HepG2 (cell line): ENCODE results near the gene GATD1. TPM values are rescaled to one million over a fixed set of nuclear protein-coding genes. Genes with fewer than 3 reads are reported as not detected.
A peak's percentile ranks its signal among the peaks of the same experiment; 100 is the strongest.

Experiments
- AGO2 ChIP-seq: fragments of 200-400 bp; formaldehyde crosslinking; optimal IDR thresholded peaks from 2 replicates; pipeline ENCODE3; 2017; ENCODE audit warnings: mild to moderate bottlenecking, low read depth, low read length, moderate library complexity
- CAMTA2 ChIP-seq: sonication (generic); formaldehyde crosslinking; IDR thresholded peaks from 2 replicates; pipeline ENCODE4 v1.4.0; 2020; ENCODE audit warnings: mild to moderate bottlenecking, missing genetic modification reagents, borderline replicate concordance
- HOXA5 ChIP-seq: sonication (generic); formaldehyde crosslinking; IDR thresholded peaks from 2 replicates; pipeline ENCODE4 v1.4.0; 2020; ENCODE audit warnings: missing genetic modification reagents
- MYNN ChIP-seq: sonication (generic); formaldehyde crosslinking; IDR thresholded peaks from 2 replicates; pipeline ENCODE4 v1.4.0; 2020; ENCODE audit warnings: mild to moderate bottlenecking, low read depth, missing genetic modification reagents
- ONECUT2 ChIP-seq: sonication (generic); formaldehyde crosslinking; IDR thresholded peaks from 2 replicates; pipeline ENCODE4 v1.4.0; 2020; ENCODE audit warnings: missing genetic modification reagents
- POLR2A ChIP-seq, 2 experiments: IDR thresholded peaks; 2 replicates each; pipeline ENCODE4 v1.6.1; 2011; ENCODE audit warnings: low read depth in 2 of 2, low read length in 2 of 2, mild to moderate bottlenecking in 1 of 2, moderate library complexity in 1 of 2; ENCODE audit not compliant: insufficient read depth in 1 of 2
- PRMT3 ChIP-seq: sonication (generic); formaldehyde crosslinking; IDR thresholded peaks from 2 replicates; pipeline ENCODE4 v1.8.1; 2022; ENCODE audit warnings: low read depth, mild to moderate bottlenecking, moderate library complexity, missing genetic modification reagents, borderline replicate concordance
- SIN3A ChIP-seq: IDR thresholded peaks from 2 replicates; pipeline ENCODE4 v1.6.1; 2011; ENCODE audit warnings: low read depth, mild to moderate bottlenecking, control low read depth, low read length, borderline replicate concordance
- SMAD9 ChIP-seq: sonication (generic); formaldehyde crosslinking; IDR thresholded peaks from 2 replicates; pipeline ENCODE4 v1.5.1; 2020; ENCODE audit warnings: mild to moderate bottlenecking, missing genetic modification reagents
- THRA ChIP-seq: sonication (generic); formaldehyde crosslinking; IDR thresholded peaks from 2 replicates; pipeline ENCODE4 v1.4.0; 2020; ENCODE audit warnings: missing genetic modification reagents, borderline replicate concordance
- ZNF281 ChIP-seq: sonication (generic); formaldehyde crosslinking; IDR thresholded peaks from 2 replicates; pipeline ENCODE4 v1.4.0; 2020; ENCODE audit warnings: missing genetic modification reagents, borderline replicate concordance
- ZNF282 ChIP-seq: fragments of 450-650 bp; IDR thresholded peaks from 2 replicates; pipeline ENCODE4 v1.6.1; 2018; ENCODE audit not compliant: partially characterized antibody
- ZNF30 ChIP-seq: sonication (generic); formaldehyde crosslinking; IDR thresholded peaks from 2 replicates; pipeline ENCODE4 v1.5.0; 2020; ENCODE audit warnings: mild to moderate bottlenecking, missing genetic modification reagents
- ZNF33B ChIP-seq: sonication (generic); formaldehyde crosslinking; IDR thresholded peaks from 2 replicates; pipeline ENCODE4 v1.5.1; 2020; ENCODE audit warnings: mild to moderate bottlenecking, missing genetic modification reagents
- ZNF34 ChIP-seq: sonication (generic); formaldehyde crosslinking; IDR thresholded peaks from 2 replicates; pipeline ENCODE4 v1.4.0; 2020; ENCODE audit warnings: mild to moderate bottlenecking, missing genetic modification reagents, borderline replicate concordance
- ZNF44 ChIP-seq: sonication (generic); formaldehyde crosslinking; IDR thresholded peaks from 2 replicates; pipeline ENCODE4 v1.5.1; 2020; ENCODE audit warnings: mild to moderate bottlenecking, missing genetic modification reagents
- ZNF510 ChIP-seq: sonication (generic); formaldehyde crosslinking; IDR thresholded peaks from 2 replicates; pipeline ENCODE4 v1.4.0; 2020; ENCODE audit warnings: low read depth, mild to moderate bottlenecking, missing genetic modification reagents
- ZNF615 ChIP-seq: sonication (generic); formaldehyde crosslinking; IDR thresholded peaks from 2 replicates; pipeline ENCODE4 v1.5.0; 2020; ENCODE audit warnings: mild to moderate bottlenecking, missing genetic modification reagents, borderline replicate concordance
- ZNF639 ChIP-seq: conservative IDR thresholded peaks from 2 replicates; pipeline ENCODE4 v1.6.1; 2018; ENCODE audit warnings: missing genetic modification reagents
- ZNF678 ChIP-seq: sonication (generic); formaldehyde crosslinking; IDR thresholded peaks from 2 replicates; pipeline ENCODE4 v1.4.0; 2020; ENCODE audit warnings: mild to moderate bottlenecking, missing genetic modification reagents
- ZNF788 ChIP-seq: sonication (generic); formaldehyde crosslinking; IDR thresholded peaks from 2 replicates; pipeline ENCODE4 v1.5.0; 2020; ENCODE audit warnings: mild to moderate bottlenecking, missing genetic modification reagents, borderline replicate concordance
- ZNF883 ChIP-seq: sonication (generic); formaldehyde crosslinking; IDR thresholded peaks from 2 replicates; pipeline ENCODE4 v1.5.1; 2020; ENCODE audit warnings: mild to moderate bottlenecking, missing genetic modification reagents; ENCODE audit errors: not compliant biosample characterization
- polyA plus RNA-seq, 8 experiments: library from polyadenylated mRNA; depleted of rRNA in 3 of 8; stranded (reverse) in 7 of 8; unstranded in 1 of 8; fragments of >200 nt; fragmentation: Illumina TruSeq in 4 of 8; extraction: Trizol in 4 of 8; gene quantifications; 2 replicates each; pipeline versions ENCODE4 v1.2.1 to v1.2.3, GENCODE V29; 2011 to 2016; ENCODE audit warnings: low read depth in 4 of 8, missing spikeins in 1 of 8, mixed read lengths in 1 of 8; ENCODE audit not compliant: insufficient read depth in 1 of 8
- total RNA-seq, 5 experiments: library from RNA; depleted of rRNA; stranded (reverse); fragments of >200 nt; fragmentation: Illumina TruSeq; extraction: Trizol; gene quantifications; 2 replicates each; pipeline ENCODE4 v1.2.3, GENCODE V29; 2016; ENCODE audit warnings: low read depth in 1 of 5
- TF ChIP-seq, protein P1 (sequence below): sonication (generic); formaldehyde crosslinking; IDR thresholded peaks from 2 replicates; pipeline ENCODE4 v1.4.0; 2020; ENCODE audit warnings: mild to moderate bottlenecking, missing genetic modification reagents

The GATD1 gene
- total and polyA plus RNA-seq, 2 of the 13 experiments (the other 11 are each of a cell fraction or from before 2014, with no cell fraction given), result 31.3 to 60.5 TPM

- no peak for TF ChIP-seq ZNF281 (CRISPR knock-in tag)
- TF ChIP-seq AGO2, result peak; percentile 43
- no peak for TF ChIP-seq ZNF883 (CRISPR knock-in tag)
- no peak for TF ChIP-seq MYNN (CRISPR knock-in tag)
- TF ChIP-seq ZNF282, result no peak
- TF ChIP-seq ZNF34 (CRISPR knock-in tag), result no peak
- TF ChIP-seq HOXA5 (CRISPR knock-in tag), result no peak
- TF ChIP-seq ZNF788 (CRISPR knock-in tag), result peak; percentile 39; the same call in 1 of the 2 replicates
- TF ChIP-seq POLR2A (IDR thresholded peaks at IDR 0.05; ENCODE audit: insufficient read depth in 1 of 2, low read depth in 2 of 2, low read length in 2 of 2), result no peak; a peak in 1 of 4 replicates
- TF ChIP-seq CAMTA2 (CRISPR knock-in tag), result no peak
- TF ChIP-seq PRMT3, result no peak
- TF ChIP-seq ZNF510 (CRISPR knock-in tag), result no peak
- 0 out of 2 replicates have a peak, but pooled peaks have one; percentile 71 for TF ChIP-seq SMAD9 (CRISPR knock-in tag)
- TF ChIP-seq ZNF30 (CRISPR knock-in tag), result no peak
- no peak for TF ChIP-seq ZNF639 (CRISPR knock-in tag)
- no peak for TF ChIP-seq ZNF44 (CRISPR knock-in tag)
- no peak for TF ChIP-seq THRA (CRISPR knock-in tag)
- peak; percentile 43; the same call in 1 of the 2 replicates for TF ChIP-seq SIN3A
- TF ChIP-seq, protein P1, sequence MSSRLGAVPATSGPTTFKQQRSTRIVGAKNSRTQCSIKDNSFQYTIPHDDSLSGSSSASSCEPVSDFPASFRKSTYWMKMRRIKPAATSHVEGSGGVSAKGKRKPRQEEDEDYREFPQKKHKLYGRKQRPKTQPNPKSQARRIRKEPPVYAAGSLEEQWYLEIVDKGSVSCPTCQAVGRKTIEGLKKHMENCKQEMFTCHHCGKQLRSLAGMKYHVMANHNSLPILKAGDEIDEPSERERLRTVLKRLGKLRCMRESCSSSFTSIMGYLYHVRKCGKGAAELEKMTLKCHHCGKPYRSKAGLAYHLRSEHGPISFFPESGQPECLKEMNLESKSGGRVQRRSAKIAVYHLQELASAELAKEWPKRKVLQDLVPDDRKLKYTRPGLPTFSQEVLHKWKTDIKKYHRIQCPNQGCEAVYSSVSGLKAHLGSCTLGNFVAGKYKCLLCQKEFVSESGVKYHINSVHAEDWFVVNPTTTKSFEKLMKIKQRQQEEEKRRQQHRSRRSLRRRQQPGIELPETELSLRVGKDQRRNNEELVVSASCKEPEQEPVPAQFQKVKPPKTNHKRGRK (CRISPR knock-in tag), result no peak
- no peak for TF ChIP-seq ZNF33B (CRISPR knock-in tag)
- TF ChIP-seq ZNF678, result no peak
- no peak for TF ChIP-seq ZNF615
- TF ChIP-seq ONECUT2 (CRISPR knock-in tag), result no peak
Observed at GRCh38 chr11:795634-796564, 18.6 kb upstream of the GATD1 start (continued).
